ENCODE results near the gene SEMA5B.

Gene SEMA5B

GRCh38 chr3:122864498-122864897, 163.1 kb downstream of the SEMA5B start:
- no peak for TF ChIP-seq CTCF (IDR thresholded peaks at IDR 0.05; ENCODE audit: extremely low read depth, missing control alignments)
- no peak for DNase-seq (ENCODE audit: low spot score)

GRCh38 chr3:122862381-122862780, 165.2 kb downstream of the SEMA5B start:
- no peak for TF ChIP-seq CTCF (IDR thresholded peaks at IDR 0.05; ENCODE audit: extremely low read depth, missing control alignments)
- DNase-seq (ENCODE audit: low spot score), result no peak

All from GM20000 (cell line).